Left ventricle myocardium inferior (tissue), 1 donor: Measurements from ENCODE around the gene CCT3. TPM values are rescaled to one million over a fixed set of nuclear protein-coding genes. Genes with fewer than 3 reads are reported as not detected.

Experiments
- DNase-seq: peaks from one replicate; pipeline ENCODE4 v3.0.0-alpha.2; 2020
- H3K27ac ChIP-seq: fragments of 200-600 bp; replicated peaks from 2 replicates; pipeline ENCODE4 v1.8.0; 2021
- H3K27me3 ChIP-seq: fragments of 200-600 bp; 2 replicates; pipeline ENCODE4 v1.8.0; 2021; ENCODE audit warnings: low read depth
- H3K36me3 ChIP-seq: fragments of 200-600 bp; 2 replicates; pipeline ENCODE4 v1.8.0; 2021
- H3K4me1 ChIP-seq: fragments of 200-600 bp; 2 replicates; pipeline ENCODE4 v1.8.0; 2021
- H3K4me3 ChIP-seq: fragments of 200-600 bp; 2 replicates; pipeline ENCODE4 v1.8.0; 2021; ENCODE audit warnings: mild to moderate bottlenecking, moderate library complexity
- H3K9me3 ChIP-seq: fragments of 200-600 bp; replicated peaks from 2 replicates; pipeline ENCODE4 v1.8.0; 2021
- intact Hi-C: fragments of 100-400 bp; cut with micrococcal nuclease; formaldehyde crosslinking; loops from one replicate; pipeline ENCODE4 v1.11.0; 2022
- total RNA-seq: library from RNA; stranded (reverse); fragmentation: NEBNext Ultra II Directional; extraction: Animal tissue kit (Norgen Biotek cat#: 25700); gene quantifications from one replicate; pipeline ENCODE4 v1.2.1, GENCODE V29; 2021
- TF ChIP-seq, protein P1 (sequence below): fragments of 200-600 bp; IDR thresholded peaks from 2 replicates; pipeline ENCODE4 v1.8.0; 2021; ENCODE audit warnings: antibody characterized with exemption, mild to moderate bottlenecking, borderline replicate concordance
- donor health status: DM: no; HTN: yes; CAD: no; lungs with severe emphysema.

The CCT3 gene
- total RNA-seq, 1 donor from 2014 or later: 123 TPM

DNA sequence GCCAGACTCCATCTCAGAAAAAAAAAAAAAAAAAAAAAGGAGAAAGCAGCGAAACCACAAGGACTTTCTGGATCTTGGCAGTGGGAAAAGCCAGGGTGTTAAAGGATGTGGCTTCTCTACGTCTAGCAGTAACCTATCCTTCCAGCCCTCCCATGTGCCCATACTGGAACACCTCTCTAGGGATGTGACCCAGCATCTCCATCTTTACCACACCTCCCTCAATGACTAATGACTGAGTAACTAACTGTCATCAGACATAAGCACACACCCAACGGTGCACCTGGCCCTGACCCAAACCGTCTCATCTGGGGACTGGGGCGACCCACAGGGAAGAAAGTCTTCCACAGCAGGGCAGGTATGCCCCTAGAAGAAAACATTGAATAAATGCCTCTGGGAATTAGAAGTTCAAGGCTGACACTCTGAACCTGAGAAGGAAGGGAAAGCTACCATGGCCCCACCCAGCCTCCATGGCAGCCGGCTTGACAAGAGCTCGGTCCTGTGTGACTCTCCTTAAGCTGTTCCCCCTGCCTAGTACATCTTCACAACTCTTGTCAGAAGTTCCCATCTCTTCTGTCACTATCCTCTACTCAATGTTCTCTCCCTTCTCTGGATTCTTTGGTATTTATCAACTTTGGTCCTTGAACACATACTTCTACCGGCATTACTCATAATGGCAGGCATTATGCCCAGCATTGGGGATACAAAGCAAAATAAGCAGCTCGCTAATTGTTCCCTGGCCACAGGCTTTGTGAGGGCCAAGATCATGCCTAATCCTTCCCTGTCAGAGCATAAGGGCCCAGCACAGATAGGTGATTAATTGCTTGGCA lies 75.4 kb downstream of the CCT3 start:
- DNase-seq: no peak

DNA sequence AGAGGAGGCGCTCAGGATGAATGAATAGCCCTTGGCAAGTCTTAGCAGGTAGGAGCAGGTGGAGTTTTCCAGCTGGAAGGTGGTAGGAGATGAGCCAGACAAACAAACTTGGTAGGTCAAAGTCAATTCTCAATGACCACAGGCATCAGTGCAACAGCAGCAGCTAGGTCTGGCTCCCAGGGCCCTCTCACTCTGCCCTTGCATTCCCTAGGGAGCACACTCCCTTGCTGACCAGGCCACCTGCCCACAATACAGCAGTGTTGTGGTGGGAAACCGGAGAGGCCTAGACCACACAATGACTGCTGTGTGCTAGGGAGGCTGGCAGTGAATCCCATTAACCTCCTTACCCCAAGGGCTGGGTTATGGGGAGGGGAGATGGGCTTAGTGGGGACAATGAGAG lies 77.2 kb downstream of the CCT3 start:
- no peak for DNase-seq
- H3K36me3 ChIP-seq: peaks cover 97% of the 10 kb centered on the region
- TF ChIP-seq, protein P1, sequence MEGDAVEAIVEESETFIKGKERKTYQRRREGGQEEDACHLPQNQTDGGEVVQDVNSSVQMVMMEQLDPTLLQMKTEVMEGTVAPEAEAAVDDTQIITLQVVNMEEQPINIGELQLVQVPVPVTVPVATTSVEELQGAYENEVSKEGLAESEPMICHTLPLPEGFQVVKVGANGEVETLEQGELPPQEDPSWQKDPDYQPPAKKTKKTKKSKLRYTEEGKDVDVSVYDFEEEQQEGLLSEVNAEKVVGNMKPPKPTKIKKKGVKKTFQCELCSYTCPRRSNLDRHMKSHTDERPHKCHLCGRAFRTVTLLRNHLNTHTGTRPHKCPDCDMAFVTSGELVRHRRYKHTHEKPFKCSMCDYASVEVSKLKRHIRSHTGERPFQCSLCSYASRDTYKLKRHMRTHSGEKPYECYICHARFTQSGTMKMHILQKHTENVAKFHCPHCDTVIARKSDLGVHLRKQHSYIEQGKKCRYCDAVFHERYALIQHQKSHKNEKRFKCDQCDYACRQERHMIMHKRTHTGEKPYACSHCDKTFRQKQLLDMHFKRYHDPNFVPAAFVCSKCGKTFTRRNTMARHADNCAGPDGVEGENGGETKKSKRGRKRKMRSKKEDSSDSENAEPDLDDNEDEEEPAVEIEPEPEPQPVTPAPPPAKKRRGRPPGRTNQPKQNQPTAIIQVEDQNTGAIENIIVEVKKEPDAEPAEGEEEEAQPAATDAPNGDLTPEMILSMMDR: no peak
- no peak overlapping the region for H3K4me3 ChIP-seq
- H3K27ac ChIP-seq: no peak overlapping the region
- intact Hi-C loops: no loop called here
- no peaks in the 10 kb centered on the region for H3K27me3 ChIP-seq
- no peaks in the 10 kb centered on the region for H3K4me1 ChIP-seq
- no peaks in the 10 kb centered on the region for H3K9me3 ChIP-seq

More for the DNA sequence above, 75.4 kb downstream of the CCT3 start:
- peaks cover 97% of the 10 kb centered on the region for H3K36me3 ChIP-seq
- no peak overlapping the region for H3K4me3 ChIP-seq
- no peaks in the 10 kb centered on the region for H3K4me1 ChIP-seq
- H3K27me3 ChIP-seq: no peaks in the 10 kb centered on the region
- H3K9me3 ChIP-seq: no peaks in the 10 kb centered on the region
- no peak overlapping the region for H3K27ac ChIP-seq
- TF ChIP-seq, protein P1: no peak
- intact Hi-C loops: no loop called here

DNA sequence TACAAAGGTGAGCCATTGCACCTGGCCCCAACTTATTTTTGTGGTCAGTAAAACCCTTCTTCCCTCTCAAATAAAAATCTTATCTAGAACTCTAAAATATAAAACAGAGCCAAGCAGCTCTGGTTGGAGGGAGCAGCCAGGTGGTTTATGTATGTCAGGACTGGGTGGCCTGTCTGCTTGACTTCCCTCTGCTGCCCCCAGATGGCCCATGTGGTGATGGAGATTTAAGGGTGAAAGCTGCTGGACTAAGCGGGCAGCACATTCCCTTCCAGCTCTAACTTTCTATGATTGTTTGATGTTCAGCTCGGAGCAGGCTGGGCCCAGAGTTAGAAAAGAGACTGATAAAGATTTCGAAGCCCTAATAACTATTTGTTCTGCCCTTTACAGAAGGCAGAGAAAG lies 78.3 kb downstream of the CCT3 start:
- Histone ChIP-seq H3K27ac (no peak overlapping the region), H3K36me3 (peaks cover 97% of the 10 kb centered on the region), H3K9me3 (no peaks in the 10 kb centered on the region), H3K4me1 (no peaks in the 10 kb centered on the region), H3K27me3 (no peaks in the 10 kb centered on the region), H3K4me3 (no peak overlapping the region)
- DNase-seq: no peak
- intact Hi-C loops: no loop called here
- TF ChIP-seq, protein P1: no peak

Other genes with a start within 250 kb of the CCT3 start
- gene LMNA, start 223.6 kb downstream of the CCT3 start, total RNA-seq: 236 TPM
- 1.0 TPM for gene SEMA4A, start 184.7 kb downstream of the CCT3 start, total RNA-seq
- gene SLC25A44, start 144.2 kb downstream of the CCT3 start, total RNA-seq: 14.4 TPM
- gene PMF1, start 125.3 kb downstream of the CCT3 start, total RNA-seq: 55.8 TPM
- gene BGLAP, start 96.1 kb downstream of the CCT3 start, total RNA-seq: 0.30 TPM
- 0.47 TPM for gene PAQR6, start 90.2 kb downstream of the CCT3 start, total RNA-seq
- gene SMG5, start 55.5 kb downstream of the CCT3 start, total RNA-seq: 91.1 TPM
- gene TMEM79, start 54.0 kb downstream of the CCT3 start, total RNA-seq: 1.5 TPM
- 14.2 TPM for gene GLMP, start 42.6 kb downstream of the CCT3 start, total RNA-seq
- not detected for gene VHLL, start 39.0 kb downstream of the CCT3 start, total RNA-seq
- 0.58 TPM for gene TSACC, start 234 bp upstream of the CCT3 start, total RNA-seq
- not detected for gene RHBG, start 30.9 kb upstream of the CCT3 start, total RNA-seq
- gene MEF2D, start 162.5 kb upstream of the CCT3 start, total RNA-seq: 96.8 TPM
- gene IQGAP3, start 234.3 kb upstream of the CCT3 start, total RNA-seq: 0.36 TPM
- gene TTC24, start 241.4 kb upstream of the CCT3 start, total RNA-seq: not detected